ENCODE measurements around the gene MAPRE2. TPM values are rescaled to one million over a fixed set of nuclear protein-coding genes. Genes with fewer than 3 reads are reported as not detected.

Gene MAPRE2
- total RNA-seq, 1 donor from 2014 or later, result 14.8 TPM

DNA sequence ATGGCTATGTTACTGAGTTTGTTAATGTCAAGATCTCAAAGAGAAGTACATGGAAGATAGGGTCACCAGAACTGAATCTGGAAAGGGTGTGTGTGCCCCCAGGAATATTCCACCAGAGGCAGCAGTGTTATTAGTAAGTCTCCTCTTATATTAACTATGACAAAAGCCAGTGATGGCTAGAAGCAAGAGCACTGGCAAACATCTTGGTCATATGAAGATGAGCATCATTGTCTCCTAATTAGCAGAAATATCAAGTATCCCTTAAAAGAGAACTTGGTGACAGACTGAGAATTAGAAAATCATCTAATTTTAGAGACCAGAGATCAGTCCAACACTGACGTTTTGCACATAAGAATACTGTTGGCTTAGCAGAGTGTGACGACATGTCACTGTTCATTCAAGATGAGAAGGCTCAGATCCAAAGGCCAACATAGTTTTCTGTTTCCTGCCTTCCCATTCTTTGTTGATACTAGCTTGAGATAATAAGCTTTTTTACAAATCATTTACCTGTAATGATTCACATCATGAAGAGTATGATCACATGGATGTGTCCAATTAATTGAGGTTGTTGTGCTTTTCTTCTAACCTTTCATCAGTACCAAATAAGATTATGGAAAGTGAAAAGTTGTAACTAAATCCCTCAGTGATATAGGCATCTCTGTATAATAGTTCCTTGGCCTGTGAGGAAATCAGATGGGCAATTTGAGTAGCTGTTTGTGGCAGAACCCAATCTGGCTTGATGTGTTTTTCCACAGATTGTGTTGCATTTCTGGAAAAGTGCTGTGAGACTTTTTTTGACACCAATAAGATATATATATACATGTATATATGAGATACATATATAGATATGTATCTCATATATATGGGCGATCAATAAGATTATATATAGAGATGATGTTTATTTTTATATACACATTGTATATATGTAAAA, 44.5 kb downstream of the MAPRE2 start:
- no peak for TF ChIP-seq CTCF (conservative IDR thresholded peaks at IDR 0.05; ENCODE audit: low read depth, low read length)
- H3K4me3 ChIP-seq (ENCODE audit: low read depth, low read length), result no peak overlapping the region
- DNase-seq (ENCODE audit: low read depth), result peak; percentile 13

- TF ChIP-seq CTCF (conservative IDR thresholded peaks at IDR 0.05; ENCODE audit: low read depth, low read length), result no peak
- H3K4me3 ChIP-seq (ENCODE audit: low read depth, low read length), result no peak overlapping the region
- DNase-seq (ENCODE audit: low read depth), result no peak
Observed at GRCh38 chr18:35086704-35087103, 45.5 kb downstream of the MAPRE2 start.

DNA sequence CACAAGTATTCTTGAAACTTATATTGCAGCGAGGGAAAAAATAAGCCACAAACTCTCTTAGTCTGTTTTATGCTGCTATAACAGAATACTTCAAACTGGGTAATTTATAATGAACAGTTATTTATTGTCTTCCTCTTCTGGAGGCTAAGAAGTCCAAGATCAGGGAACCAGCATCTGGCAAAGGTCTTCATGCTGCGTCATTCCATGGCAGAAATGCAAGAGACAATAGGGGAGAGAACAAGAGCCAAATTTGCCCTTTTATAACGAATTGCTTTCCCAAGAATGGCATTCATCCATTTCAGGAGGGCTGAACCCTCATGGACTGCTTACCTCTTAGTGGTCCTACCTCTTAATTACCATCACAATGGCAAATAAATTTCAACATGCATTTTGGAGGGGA, 46.5 kb downstream of the MAPRE2 start:
- TF ChIP-seq CTCF (conservative IDR thresholded peaks at IDR 0.05; ENCODE audit: low read depth, low read length), result no peak
- no peak for DNase-seq (ENCODE audit: low read depth)

DNA sequence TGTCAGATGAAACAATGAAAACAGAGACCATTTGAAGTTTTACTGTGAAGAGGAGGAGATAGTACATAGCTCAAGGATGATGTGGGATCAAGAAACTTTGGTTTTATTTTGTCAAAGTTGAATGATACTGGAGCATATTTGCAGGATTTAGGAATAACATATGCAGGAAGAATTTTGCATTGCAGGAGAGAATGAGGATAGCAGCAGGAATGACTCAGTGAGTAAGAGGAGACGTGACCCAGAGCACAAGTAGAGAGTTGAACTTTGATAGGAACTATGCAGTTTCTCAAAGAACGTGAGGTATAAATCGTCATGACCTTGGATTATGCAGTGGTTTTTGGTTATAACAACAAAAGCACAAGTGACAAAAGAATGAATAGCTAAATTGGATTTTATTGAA, 47.7 kb downstream of the MAPRE2 start:
- TF ChIP-seq CTCF (conservative IDR thresholded peaks at IDR 0.05; ENCODE audit: low read depth, low read length), result no peak
- DNase-seq (ENCODE audit: low read depth), result no peak
- H3K4me3 ChIP-seq (ENCODE audit: low read depth, low read length), result no peak overlapping the region

More for the DNA sequence above, 46.5 kb downstream of the MAPRE2 start:
- no peak overlapping the region for H3K4me3 ChIP-seq (ENCODE audit: low read depth, low read length)

- H3K4me3 ChIP-seq (ENCODE audit: low read depth, low read length), result no peak overlapping the region
- DNase-seq (ENCODE audit: low read depth), result no peak
- TF ChIP-seq CTCF (conservative IDR thresholded peaks at IDR 0.05; ENCODE audit: low read depth, low read length), result no peak
Observed at GRCh38 chr18:35089382-35089781, 48.2 kb downstream of the MAPRE2 start.

DNA sequence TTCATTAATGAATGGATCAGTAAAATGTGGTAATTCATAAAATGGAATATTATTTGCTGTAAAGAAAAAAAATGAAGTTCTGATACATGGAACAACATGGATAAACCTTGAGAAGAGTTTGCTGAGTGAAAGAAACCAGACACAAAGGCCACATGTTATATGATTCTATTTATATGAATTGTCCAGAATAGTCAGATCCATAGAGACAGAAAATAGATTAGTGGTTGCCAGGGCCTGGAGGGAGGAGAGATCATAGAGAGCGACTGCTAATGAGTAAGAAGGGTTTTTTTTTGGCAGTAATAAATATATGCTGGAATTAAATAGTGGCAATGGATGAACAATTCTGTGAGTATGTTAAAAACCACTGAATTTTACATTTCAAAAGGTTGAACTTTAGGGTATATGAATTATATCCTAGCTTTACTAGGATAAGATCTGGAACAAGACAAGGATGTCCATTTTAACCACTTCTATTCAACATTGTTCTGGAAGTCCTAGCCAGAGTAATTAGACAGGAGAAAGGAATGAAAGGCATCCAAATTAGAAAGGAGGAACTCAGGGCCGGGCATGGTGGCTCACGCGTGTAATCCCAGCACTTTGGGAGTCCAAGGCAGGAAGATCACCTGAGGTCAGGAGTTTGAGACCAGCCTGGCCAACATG, 48.8 kb downstream of the MAPRE2 start:
- no peak for TF ChIP-seq CTCF (conservative IDR thresholded peaks at IDR 0.05; ENCODE audit: low read depth, low read length)
- DNase-seq (ENCODE audit: low read depth), result no peak

More for the DNA sequence above, 48.8 kb downstream of the MAPRE2 start:
- H3K4me3 ChIP-seq (ENCODE audit: low read depth, low read length), result no peak overlapping the region
